GM12873 (cell line): ENCODE measurements around the gene KCNMA1.

Experiments
- CTCF ChIP-seq: IDR thresholded peaks from 2 replicates; pipeline ENCODE4 v1.5.1; 2012; ENCODE audit warnings: low read depth, mild to moderate bottlenecking, moderate library complexity, low read length, control low read depth; ENCODE audit not compliant: insufficient read depth; ENCODE audit errors: missing control alignments

Gene KCNMA1

DNA sequence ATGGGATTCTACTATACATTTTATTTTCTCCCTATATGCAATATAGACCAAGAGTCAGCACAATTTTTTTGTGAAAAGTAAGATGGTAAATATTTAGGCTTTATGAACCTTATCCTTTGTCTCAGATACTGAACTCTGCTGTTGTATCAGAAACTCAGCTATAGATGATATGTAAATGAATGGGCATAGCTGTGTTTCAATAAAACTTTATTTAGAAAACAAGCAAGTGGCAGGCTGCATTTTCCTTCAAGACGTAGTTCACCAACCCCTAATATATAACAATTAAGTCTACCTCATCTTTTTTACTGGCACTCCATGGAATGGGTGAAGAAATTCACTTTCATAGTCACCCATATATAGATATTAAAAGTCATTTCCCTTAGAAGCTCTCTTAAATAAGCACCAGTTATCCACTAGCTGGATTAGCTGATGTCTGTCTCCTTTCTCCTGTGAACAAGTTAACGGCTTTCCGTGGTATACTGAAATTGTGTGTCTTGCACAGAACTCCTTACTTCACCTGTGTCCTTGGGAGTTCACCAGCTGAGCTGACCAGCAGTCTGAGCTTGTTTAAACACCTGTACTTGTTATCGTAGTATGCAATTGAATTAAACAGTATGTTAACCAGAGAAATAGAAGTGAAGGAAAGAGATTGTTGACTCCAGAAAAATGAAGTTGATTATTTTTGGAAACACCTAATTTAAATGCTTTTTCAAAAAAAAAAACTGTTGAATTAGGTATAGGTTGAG lies 770.6 kb downstream of the KCNMA1 start:
- TF ChIP-seq CTCF, result no peak

DNA sequence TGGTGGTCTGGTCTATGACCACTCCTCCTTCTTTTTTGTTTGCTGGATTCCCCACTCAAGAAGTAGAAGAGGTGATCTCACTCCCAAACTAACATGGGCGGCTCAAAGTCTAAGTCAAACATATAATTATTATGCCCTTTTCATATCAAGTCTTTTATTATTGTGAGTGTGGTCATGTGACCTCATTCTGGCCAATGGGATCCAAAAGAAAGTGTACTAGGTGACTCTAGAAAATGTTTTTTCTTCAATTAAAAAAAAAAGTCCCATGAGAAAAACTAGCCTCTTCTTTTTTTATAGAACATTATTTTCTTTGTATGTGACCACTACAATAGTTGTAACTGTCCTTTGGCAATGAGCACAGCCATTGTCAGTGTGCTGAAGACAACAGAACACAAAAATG lies 772.7 kb downstream of the KCNMA1 start:
- no peak for TF ChIP-seq CTCF

- no peak for TF ChIP-seq CTCF
Observed at GRCh38 chr10:76858721-76859120, 778.9 kb downstream of the KCNMA1 start.

DNA sequence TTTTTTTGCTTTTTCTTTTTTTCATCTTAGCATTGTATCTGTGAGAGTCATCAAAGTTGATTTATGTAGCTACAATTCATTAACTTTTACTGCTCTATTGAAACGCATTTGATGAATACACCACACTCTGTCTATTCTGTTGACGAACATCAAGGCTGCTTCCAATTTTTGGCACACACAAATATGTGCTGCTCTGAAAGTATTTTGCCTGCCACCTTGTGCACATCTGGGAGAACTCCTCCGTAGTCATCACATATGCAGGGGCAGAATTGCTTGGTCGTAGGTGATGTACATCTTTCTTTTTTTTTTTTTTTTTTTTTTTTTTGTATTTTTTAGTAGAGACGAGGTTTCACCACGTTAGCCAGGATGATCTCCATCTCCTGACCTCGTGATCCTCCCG lies 796.8 kb downstream of the KCNMA1 start:
- no peak for TF ChIP-seq CTCF

DNA sequence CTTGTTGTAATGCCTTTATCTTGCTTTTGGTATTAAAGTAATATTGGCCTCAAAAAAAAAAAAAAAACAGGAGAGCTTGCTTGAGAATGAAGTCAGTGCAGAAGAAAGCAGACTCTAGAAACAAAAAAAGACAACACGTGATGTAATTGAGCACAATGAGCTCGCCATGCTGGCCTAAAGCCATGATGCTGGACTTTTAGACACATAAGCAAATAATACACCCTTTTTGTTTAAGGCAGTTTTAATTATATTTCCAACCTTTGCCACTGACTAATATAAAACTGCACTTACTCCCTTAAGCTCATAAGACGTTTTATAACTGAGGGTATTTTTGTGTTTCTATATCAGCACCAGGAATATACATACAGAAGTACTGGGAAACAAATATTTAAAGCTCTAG lies 798.3 kb downstream of the KCNMA1 start:
- no peak for TF ChIP-seq CTCF

GRCh38 chr10:76830218-76830617 lies 807.4 kb downstream of the KCNMA1 start:
- TF ChIP-seq CTCF, result no peak

DNA sequence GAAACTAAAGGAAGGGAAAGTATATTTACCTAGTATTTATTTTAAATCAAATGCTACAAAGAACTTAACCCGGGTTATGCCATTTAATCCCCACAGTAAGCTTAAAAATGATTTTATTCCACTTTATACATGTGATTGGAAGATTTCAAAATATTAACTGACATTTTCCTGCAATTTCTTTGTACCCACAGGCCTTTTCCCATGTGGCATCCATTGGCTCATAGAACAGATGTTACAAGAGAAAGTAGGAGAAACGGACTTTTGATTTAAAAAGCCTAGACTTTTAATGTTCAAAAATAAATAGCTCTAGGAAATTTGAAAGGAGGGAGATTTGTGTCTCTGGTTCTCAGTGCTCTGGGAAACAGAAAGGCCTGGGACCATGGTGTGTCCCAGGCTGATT lies 807.9 kb downstream of the KCNMA1 start:
- no peak for TF ChIP-seq CTCF
